Stomach (tissue), 9 donors: ENCODE results near the gene GABRR2. TPM values are rescaled to one million over a fixed set of nuclear protein-coding genes. Genes with fewer than 3 reads are reported as not detected.

ENCODE experiments used
- DNase-seq, 2 donors: peaks; one replicate each; pipeline versions ENCODE4 v3.0.0 to v3.0.0-alpha.2; 2013 to 2019
- H3K27ac ChIP-seq, 5 donors: fragments of 200-600 bp in 4 of 5; sonication (generic) in 4 of 5; one replicate each; pipeline ENCODE4 v1.5.1; 2013 to 2019; ENCODE audit warnings: mild to moderate bottlenecking in 1 of 5, moderate library complexity in 1 of 5
- H3K27me3 ChIP-seq, 3 donors: fragments of 200-600 bp; sonication (generic); one replicate each; pipeline ENCODE4 v1.5.1; 2017 to 2019; ENCODE audit warnings: mixed run types in 1 of 3
- H3K36me3 ChIP-seq, 4 donors: fragments of 200-600 bp; sonication (generic); 1 replicate in 3 of 4; 2 replicates in 1 of 4; pipeline ENCODE4 v1.5.1; 2016 to 2019
- H3K4me1 ChIP-seq, 4 donors: fragments of 200-600 bp; sonication (generic); one replicate each; pipeline ENCODE4 v1.5.1; 2016 to 2019
- H3K4me3 ChIP-seq, 4 donors: fragments of 200-600 bp; sonication (generic) in 3 of 4; one replicate each; pipeline ENCODE4 v1.5.1; 2016 to 2019; ENCODE audit warnings: mild to moderate bottlenecking in 1 of 4
- H3K9me3 ChIP-seq, 4 donors: fragments of 200-600 bp; sonication (generic); one replicate each; pipeline ENCODE4 v1.5.1; 2016 to 2019
- CTCF ChIP-seq, 7 experiments: fragments of 450-650 bp in 4 of 7; fragments of 200-600 bp in 3 of 7; sonication (generic) in 3 of 7; IDR thresholded peaks; one replicate each; pipeline ENCODE4 v1.5.1; 2016 to 2019; ENCODE audit warnings: antibody characterized with exemption in 7 of 7, control low read depth in 2 of 7, mild to moderate bottlenecking in 1 of 7
- EP300 ChIP-seq: sonication (generic); formaldehyde crosslinking; IDR thresholded peaks from one replicate; pipeline ENCODE4 v1.6.1; 2017; ENCODE audit warnings: antibody characterized with exemption
- POLR2A ChIP-seq, 4 donors: fragments of 450-650 bp; IDR thresholded peaks; one replicate each; pipeline ENCODE4 v1.6.1; 2016; ENCODE audit warnings: antibody characterized with exemption in 4 of 4, control low read depth in 2 of 4, mild to moderate bottlenecking in 1 of 4, moderate library complexity in 1 of 4
- POLR2AphosphoS5 ChIP-seq, 3 donors: sonication (generic); formaldehyde crosslinking; IDR thresholded peaks; one replicate each; pipeline ENCODE4 v1.6.1; 2016; ENCODE audit warnings: antibody characterized with exemption in 3 of 3
- WGBS, 5 donors: extraction: QIAGEN DNeasy Blood & Tissue Kit in 3 of 5; methylation state at CpG; one replicate each; pipeline versions ENCODE4 v1.1.5 to v1.1.7; 2013 to 2018; 5-methylcytosine and 5-hydroxymethylcytosine counted together
- intact Hi-C: fragments of 100-400 bp; cut with DNase I; formaldehyde crosslinking; loops from one replicate; pipeline ENCODE4 v1.15.1; 2023; ENCODE audit warnings: low total_unique reads
- polyA plus RNA-seq, 3 donors: library from polyadenylated mRNA; stranded (reverse); fragments of 200-250 nt; gene quantifications; one replicate each; pipeline ENCODE4 v1.2.3, GENCODE V29; 2013
- total RNA-seq, 5 donors: library from RNA; depleted of rRNA; stranded (reverse); fragments of >200 nt; gene quantifications; one replicate each; pipeline versions ENCODE4 v1.1.0 to v1.2.3, GENCODE V29; 2014 to 2016
- donor health status: healthy with polysubstance abuse.
- donor health status: Bipolar disorder and iron deficiency.
- donor health status: healthy.

The GABRR2 gene
- total and polyA plus RNA-seq, 8 donors: 0.15 to 7.6 (median 0.73) TPM; not detected in 5

- Histone ChIP-seq H3K4me3 (no peak overlapping the region), H3K27me3 (no peaks in the 10 kb centered on the region), H3K4me1 (no peaks in the 10 kb centered on the region), H3K36me3 (no peaks in the 10 kb centered on the region), H3K27ac (no peak overlapping the region), H3K9me3 (no peaks in the 10 kb centered on the region)
- 82 to 91% (median 88%) methylated on average over 14 of the region's 14 CpGs for WGBS, 5 donors
- intact Hi-C loops: no loop called here
- DNase-seq: no peak
- TF ChIP-seq POLR2AphosphoS5 (IDR thresholded peaks at IDR 0.05): no peak
- no peak for TF ChIP-seq CTCF (IDR thresholded peaks at IDR 0.05)
- no peak for TF ChIP-seq EP300
- no peak for TF ChIP-seq POLR2A (IDR thresholded peaks at IDR 0.05)
Observed at GRCh38 chr6:89270951-89271721, 44.0 kb downstream of the GABRR2 start.

- TF ChIP-seq POLR2AphosphoS5 (IDR thresholded peaks at IDR 0.05) (no peak), POLR2A (IDR thresholded peaks at IDR 0.05) (no peak), CTCF (IDR thresholded peaks at IDR 0.05) (no peak), EP300 (no peak)
- intact Hi-C loops: no loop called here
- no peaks in the 10 kb centered on the region for H3K9me3 ChIP-seq
- WGBS, 5 donors: 59 to 81% (median 66%) methylated on average over 3 of the region's 3 CpGs
- no peak for DNase-seq
- no peaks in the 10 kb centered on the region for H3K4me1 ChIP-seq
- no peak overlapping the region for H3K27ac ChIP-seq
- no peaks in the 10 kb centered on the region for H3K36me3 ChIP-seq
- no peaks in the 10 kb centered on the region for H3K27me3 ChIP-seq
- no peak overlapping the region for H3K4me3 ChIP-seq
Observed at GRCh38 chr6:89269981-89270380, 45.1 kb downstream of the GABRR2 start.

- Histone ChIP-seq H3K4me1 (no peaks in the 10 kb centered on the region), H3K27ac (no peak overlapping the region), H3K4me3 (no peak overlapping the region), H3K36me3 (no peaks in the 10 kb centered on the region), H3K9me3 (no peaks in the 10 kb centered on the region), H3K27me3 (no peaks in the 10 kb centered on the region)
- WGBS, 5 donors: 89 to 100% (median 96%) methylated on average over 3 of the region's 3 CpGs
- no peak for TF ChIP-seq EP300
- no peak for TF ChIP-seq POLR2AphosphoS5 (IDR thresholded peaks at IDR 0.05)
- no peak for TF ChIP-seq POLR2A (IDR thresholded peaks at IDR 0.05)
- no peak for TF ChIP-seq CTCF (IDR thresholded peaks at IDR 0.05)
- DNase-seq: no peak
- intact Hi-C loops: no loop called here
Observed at GRCh38 chr6:89269252-89269651, 45.8 kb downstream of the GABRR2 start.

GRCh38 chr6:89268776-89269175 lies 46.3 kb downstream of the GABRR2 start:
- 84 to 89% (median 86%) methylated on average over 6 to 7 of the region's 7 CpGs for WGBS, 5 donors
- no peaks in the 10 kb centered on the region for H3K36me3 ChIP-seq
- no peaks in the 10 kb centered on the region for H3K27me3 ChIP-seq
- no peak overlapping the region for H3K27ac ChIP-seq
- H3K4me1 ChIP-seq: no peaks in the 10 kb centered on the region
- no peak for TF ChIP-seq CTCF (IDR thresholded peaks at IDR 0.05)
- no peak for TF ChIP-seq POLR2A (IDR thresholded peaks at IDR 0.05)
- TF ChIP-seq POLR2AphosphoS5 (IDR thresholded peaks at IDR 0.05): no peak
- no peak for TF ChIP-seq EP300
- no peaks in the 10 kb centered on the region for H3K9me3 ChIP-seq
- no peak for DNase-seq
- H3K4me3 ChIP-seq: no peak overlapping the region
- intact Hi-C loops: no loop called here
